GM13977 (cell line): ENCODE data around the gene SLC14A1.

Experiments used
- DNase-seq: peaks from one replicate; pipeline ENCODE4 v3.0.0; 2012; ENCODE audit warnings: low spot score
- CTCF ChIP-seq: IDR thresholded peaks from 2 replicates; pipeline ENCODE4 v1.5.1; 2012; ENCODE audit warnings: mild to moderate bottlenecking, control low read depth; ENCODE audit not compliant: insufficient read depth; ENCODE audit errors: extremely low read depth, missing control alignments
- in situ Hi-C: fragments of 300-500 bp; cut with MboI; formaldehyde crosslinking; loops from one replicate; pipeline ENCODE4 v1.12.0; 2022; ENCODE audit warnings: low sequenced_read_pairs, low pct_unique_long_range_greater_than_20kb, mixed read lengths, inconsistent platforms; ENCODE audit not compliant: unreplicated experiment

SLC14A1 gene

GRCh38 chr18:45728336-45729010, 4.5 kb downstream of the SLC14A1 start:
- DNase-seq: no peak
- in situ Hi-C loops: no loop called here
- no peak for TF ChIP-seq CTCF

GRCh38 chr18:45730832-45731575, 7.0 kb downstream of the SLC14A1 start:
- DNase-seq: no peak
- in situ Hi-C loops: no loop called here
- TF ChIP-seq CTCF: no peak

- in situ Hi-C loops: no loop called here
- no peak for TF ChIP-seq CTCF
- DNase-seq: no peak
Measured at GRCh38 chr18:45731716-45732115, 7.7 kb downstream of the SLC14A1 start.

- DNase-seq: no peak
- in situ Hi-C loops: no loop called here
- no peak for TF ChIP-seq CTCF
Measured at GRCh38 chr18:45733535-45733934, 9.6 kb downstream of the SLC14A1 start.

- DNase-seq: no peak
- TF ChIP-seq CTCF: no peak
- in situ Hi-C loops: no loop called here
Measured at GRCh38 chr18:45734505-45734904, 10.5 kb downstream of the SLC14A1 start.

- no peak for DNase-seq
- in situ Hi-C loops: no loop called here
- no peak for TF ChIP-seq CTCF
Measured at GRCh38 chr18:45734944-45735343, 11.0 kb downstream of the SLC14A1 start.
